ENCODE data around the gene APOBEC3B. TPM values are rescaled to one million over a fixed set of nuclear protein-coding genes. Genes with fewer than 3 reads are reported as not detected.

The APOBEC3B gene
- 3.9 and 5.5 TPM in 2 replicates for total RNA-seq

DNA sequence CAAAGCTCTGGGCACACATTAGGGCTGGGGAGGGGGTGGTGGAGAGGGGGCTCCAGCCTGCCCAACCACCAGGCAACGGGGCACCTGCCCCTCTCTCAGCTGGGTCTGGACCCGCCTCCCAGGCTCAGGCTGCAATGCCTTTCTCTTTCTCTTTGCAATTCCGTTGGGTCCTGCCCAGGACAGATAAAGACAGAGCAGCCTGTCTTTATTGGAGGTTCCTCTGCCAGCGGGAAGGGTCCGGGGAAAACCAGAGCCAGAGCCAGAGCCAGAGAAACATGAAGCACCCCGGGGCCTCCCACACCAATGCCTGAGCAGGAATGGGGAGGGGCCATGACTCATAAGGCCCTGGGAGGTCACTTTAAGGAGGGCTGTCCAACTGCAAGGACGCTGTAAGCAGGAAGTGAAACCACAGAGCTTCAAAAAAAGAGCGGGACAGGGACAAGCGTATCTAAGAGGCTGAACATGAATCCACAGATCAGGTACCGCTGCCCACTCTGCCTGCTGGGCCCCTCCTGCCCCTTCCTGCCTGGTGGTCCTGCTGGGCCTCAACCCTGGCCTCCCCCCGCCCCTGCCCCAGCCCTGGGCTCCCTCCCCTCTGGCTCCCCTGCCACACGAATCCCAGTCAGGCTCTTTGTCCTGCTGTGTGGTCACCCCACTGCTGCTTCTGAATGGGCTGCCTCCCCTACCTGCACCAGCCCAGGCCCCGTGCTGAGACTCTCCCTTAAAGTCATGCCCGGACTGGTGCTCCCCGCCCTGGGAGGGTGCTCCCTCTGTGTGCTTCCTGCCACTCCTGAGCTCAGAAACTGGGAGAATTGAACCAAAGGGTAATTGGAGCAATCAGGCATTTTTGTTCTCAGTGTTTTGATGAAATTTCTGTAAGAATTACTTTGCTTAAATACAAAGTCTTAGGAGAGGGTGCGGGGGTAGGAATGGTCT lies at the start of gene APOBEC3B:
Gene APOBEC3B (plus strand): TSS at position 356 of the 936 bp plus-strand sequence. CDS start 107 bp downstream, at position 463.

GRCh38 chr22:38957046-38957770 lies 24.9 kb upstream of the APOBEC3B start, which contains the start of gene APOBEC3A:
Gene APOBEC3A, plus strand, starts transcription at chr22:38957609. Its CDS starts 83 bp downstream, at chr22:38957692.

GRCh38 chr22:39013942-39014722 lies 32.0 kb downstream of the APOBEC3B start, which contains the start of gene APOBEC3C:
Gene APOBEC3C, plus strand, starts transcription at chr22:39014257. Its CDS starts 106 bp downstream, at chr22:39014363.

DNA sequence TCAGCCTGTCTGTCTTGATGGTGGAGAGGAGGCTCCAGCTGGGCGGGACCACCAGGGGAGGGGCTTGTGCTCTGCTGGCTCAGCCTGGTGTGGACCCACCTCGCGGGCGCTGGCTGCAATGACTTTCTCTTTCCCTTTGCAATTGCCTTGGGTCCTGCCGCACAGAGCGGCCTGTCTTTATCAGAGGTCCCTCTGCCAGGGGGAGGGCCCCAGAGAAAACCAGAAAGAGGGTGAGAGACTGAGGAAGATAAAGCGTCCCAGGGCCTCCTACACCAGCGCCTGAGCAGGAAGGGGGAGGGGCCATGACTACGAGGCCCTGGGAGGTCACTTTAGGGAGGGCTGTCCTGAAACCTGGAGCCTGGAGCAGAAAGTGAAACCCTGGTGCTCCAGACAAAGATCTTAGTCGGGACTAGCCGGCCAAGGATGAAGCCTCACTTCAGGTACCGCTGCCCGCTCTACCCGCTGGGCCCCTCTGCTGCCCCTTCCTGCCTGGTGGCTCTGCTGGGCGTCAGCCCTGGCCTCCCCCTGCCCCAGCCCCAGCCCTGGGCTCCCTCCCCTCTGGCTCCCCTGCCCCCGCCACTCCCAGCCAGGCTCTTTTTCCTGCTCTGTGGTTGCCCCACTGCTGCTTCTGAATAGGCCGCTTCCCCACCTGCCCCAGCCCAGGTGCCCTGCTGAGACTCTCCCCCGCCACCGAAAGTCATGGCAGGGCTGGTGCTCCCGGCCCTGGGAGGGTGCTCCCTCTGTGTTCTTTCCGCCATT lies 58.6 kb downstream of the APOBEC3B start, which contains the start of gene APOBEC3F:
Gene APOBEC3F (plus strand): TSS at position 327 of the 759 bp plus-strand sequence. CDS start 97 bp downstream, at position 424.

Other genes starting within 250 kb of the APOBEC3B start
- 63.9 and 71.7 TPM in 2 replicates for gene SUN2, start 226.3 kb upstream of the APOBEC3B start, total RNA-seq
- 10.6 and 11.4 TPM in 2 replicates for gene DNAL4, start 188.2 kb upstream of the APOBEC3B start, total RNA-seq
- gene NPTXR, start 138.3 kb upstream of the APOBEC3B start, total RNA-seq, result 0.37 and 0.39 TPM in 2 replicates
- 53.6 and 68.8 TPM in 2 replicates for gene CBX6, start 110.1 kb upstream of the APOBEC3B start, total RNA-seq
- not detected in 2 replicates for gene APOBEC3A, start 24.7 kb upstream of the APOBEC3B start, total RNA-seq
- gene APOBEC3C, start 31.9 kb downstream of the APOBEC3B start, total RNA-seq, result 12.9 and 16.2 TPM in 2 replicates
- 1.5 and 2.2 TPM in 2 replicates for gene APOBEC3D, start 38.8 kb downstream of the APOBEC3B start, total RNA-seq
- gene APOBEC3F, start 58.5 kb downstream of the APOBEC3B start, total RNA-seq, result 3.5 and 5.1 TPM in 2 replicates
- gene APOBEC3G, start 94.9 kb downstream of the APOBEC3B start, total RNA-seq, result 10.4 and 15.1 TPM in 2 replicates
- gene APOBEC3H, start 114.9 kb downstream of the APOBEC3B start, total RNA-seq, result 0.37 and 0.59 TPM in 2 replicates
- 2.6 and 3.7 TPM in 2 replicates for gene CBX7, start 170.3 kb downstream of the APOBEC3B start, total RNA-seq

All from subcutaneous preadipocyte (primary cell).